HG03064 (cell line): ENCODE measurements around the gene SND1.
"Not testable (repeated sequence)": the region's sequence is repeated elsewhere in the genome, so short reads cannot be mapped to it uniquely, and the experiment has no call there.

Experiments
- ATAC-seq: cut with Tn5 transposase; IDR thresholded peaks from one replicate; pipeline ENCODE4 v1.9.1; 2021; ENCODE audit warnings: low read depth; ENCODE audit not compliant: unreplicated experiment

Gene SND1

GRCh38 chr7:128102490-128103291 lies 450.7 kb downstream of the SND1 start:
- ATAC-seq, result no peak

GRCh38 chr7:128103498-128104107 lies 451.6 kb downstream of the SND1 start:
- ATAC-seq, result no peak

GRCh38 chr7:128104108-128104742 lies 452.2 kb downstream of the SND1 start:
- no peak for ATAC-seq

- ATAC-seq, result no peak
These were observed 453.4 kb downstream of the SND1 start for GRCh38 chr7:128105228-128106022.

GRCh38 chr7:128106821-128107220 lies 454.8 kb downstream of the SND1 start:
- ATAC-seq, result no peak

GRCh38 chr7:128107516-128107915 lies 455.5 kb downstream of the SND1 start:
- not testable (repeated sequence) for ATAC-seq

- no peak for ATAC-seq
These were observed 456.1 kb downstream of the SND1 start for GRCh38 chr7:128108129-128108528.

- ATAC-seq, result peak; percentile 94
These were observed 456.8 kb downstream of the SND1 start for GRCh38 chr7:128108641-128109423.

GRCh38 chr7:128109424-128109969 lies 457.5 kb downstream of the SND1 start:
- not testable (repeated sequence) for ATAC-seq

GRCh38 chr7:128110641-128111364 lies 458.8 kb downstream of the SND1 start:
- no peak for ATAC-seq

- no peak for ATAC-seq
These were observed 460.2 kb downstream of the SND1 start for GRCh38 chr7:128112018-128112780.

- no peak for ATAC-seq
These were observed 460.8 kb downstream of the SND1 start for GRCh38 chr7:128112781-128113221.

GRCh38 chr7:128113839-128114238 lies 461.8 kb downstream of the SND1 start:
- no peak for ATAC-seq

- no peak for ATAC-seq
These were observed 462.8 kb downstream of the SND1 start for GRCh38 chr7:128114806-128115205.

- no peak for ATAC-seq
These were observed 463.4 kb downstream of the SND1 start for GRCh38 chr7:128115336-128115820.

GRCh38 chr7:128115821-128116723 lies 464.1 kb downstream of the SND1 start:
- no peak for ATAC-seq

GRCh38 chr7:128116740-128117139 lies 464.7 kb downstream of the SND1 start:
- ATAC-seq, result no peak
